Measurements from ENCODE around the gene CLEC2L. TPM values are rescaled to one million over a fixed set of nuclear protein-coding genes. Genes with fewer than 3 reads are reported as not detected.

CLEC2L gene
- total RNA-seq, 1 experiment from 2014 or later: not detected

DNA sequence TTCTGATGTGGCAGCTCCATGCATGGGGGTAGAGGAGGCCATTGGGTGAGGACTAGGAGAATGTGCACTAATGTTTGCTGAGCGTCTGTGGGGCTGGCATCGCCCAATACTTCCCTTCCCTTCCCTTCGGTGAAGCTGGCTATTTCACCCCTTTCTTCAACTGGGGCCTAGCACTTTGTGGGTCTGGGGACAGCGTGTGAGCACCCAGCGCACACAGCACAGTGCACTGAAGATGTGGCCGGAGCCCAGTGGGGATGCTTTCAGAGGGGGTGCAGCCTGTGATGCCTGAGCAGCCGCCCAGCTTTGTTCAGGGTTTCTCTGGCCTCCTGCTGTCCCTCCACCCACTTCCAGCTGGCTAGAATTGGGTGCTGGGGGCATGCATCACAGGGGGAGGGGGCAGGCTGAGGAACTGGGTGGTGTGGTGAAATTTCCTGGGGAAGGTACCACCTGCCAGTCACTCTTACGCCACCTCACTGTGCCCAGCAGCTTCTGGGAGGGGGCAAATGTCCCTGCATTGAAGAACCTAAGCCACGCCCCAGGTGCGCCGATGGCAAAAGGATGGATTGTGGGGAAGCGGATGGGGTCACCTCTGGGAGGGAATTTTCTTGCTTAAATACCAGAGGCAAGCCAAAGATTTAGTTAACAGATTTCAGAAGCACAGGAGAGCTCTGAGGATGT, 45.5 kb downstream of the CLEC2L start:
- POLR2A ChIA-PET: no interaction called here
- H3K4me2 ChIP-seq (ENCODE audit: low read length): no peak overlapping the region
- intact Hi-C loops (cut with micrococcal nuclease): no loop called here
- H3K9ac ChIP-seq (ENCODE audit: low read length): no peak overlapping the region
- RAD21 ChIA-PET (ENCODE audit: low non-redundant PET in 1 of 2, low total read pairs in 2 of 2, uncharacterized antibody in 2 of 2, unreplicated experiment in 2 of 2): no interaction called here
- BruUV-seq (replicated peaks): no TSS peak
- no peaks in the 10 kb centered on the region; a peak in 1 of 4 replicates for H3K36me3 ChIP-seq (ENCODE audit: control insufficient read depth in 1 of 2, insufficient read depth in 2 of 2, low read length in 2 of 2)
- no peak overlapping the region for H3K4me3 ChIP-seq (replicated peaks in 1 of 2; ENCODE audit: low read depth in 1 of 2, low read length in 2 of 2)
- H3K79me2 ChIP-seq (ENCODE audit: insufficient read depth, low read length): no peaks in the 10 kb centered on the region
- no peak overlapping the region for H2AFZ ChIP-seq (ENCODE audit: low read depth, low read length, poor library complexity, severe bottlenecking)
- H3K9me2 ChIP-seq (ENCODE audit: insufficient read depth): no peaks in the 10 kb centered on the region
- no peak for DNase-seq (ENCODE audit: low read depth, low spot score)
- H3K9me3 ChIP-seq (ENCODE audit: control insufficient read depth in 1 of 2, insufficient read depth in 1 of 2, low read depth in 1 of 2, low read length in 2 of 2): no peaks in the 10 kb centered on the region
- ATAC-seq: no peak
- no peaks in the 10 kb centered on the region for H3K27me3 ChIP-seq (ENCODE audit: insufficient read depth, low read length)
- H4K20me1 ChIP-seq (ENCODE audit: insufficient read depth): no peaks in the 10 kb centered on the region
- TF ChIP-seq CEBPB (IDR thresholded peaks at IDR 0.05; ENCODE audit: low read depth): no peak
- TF ChIP-seq, protein P1, sequence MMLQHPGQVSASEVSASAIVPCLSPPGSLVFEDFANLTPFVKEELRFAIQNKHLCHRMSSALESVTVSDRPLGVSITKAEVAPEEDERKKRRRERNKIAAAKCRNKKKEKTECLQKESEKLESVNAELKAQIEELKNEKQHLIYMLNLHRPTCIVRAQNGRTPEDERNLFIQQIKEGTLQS (IDR thresholded peaks at IDR 0.05): no peak
- TF ChIP-seq ZBTB33 (IDR thresholded peaks at IDR 0.05; ENCODE audit: extremely low read depth, insufficient replicate concordance, low read length): no peak
- TF ChIP-seq CBX3 (IDR thresholded peaks at IDR 0.05; ENCODE audit: low read depth): no peak
- TF ChIP-seq ELF1 (IDR thresholded peaks at IDR 0.05; ENCODE audit: borderline replicate concordance, low read depth): no peak
- no peak for TF ChIP-seq CTCF (IDR thresholded peaks at IDR 0.05 in 2 of 3, conservative IDR thresholded peaks at IDR 0.05 in 1 of 3; ENCODE audit: borderline replicate concordance in 1 of 3, insufficient read depth in 1 of 3, low read depth in 2 of 3, low read length in 2 of 3)
- TF ChIP-seq TCF7L2 (IDR thresholded peaks at IDR 0.05; ENCODE audit: borderline replicate concordance, extremely low read depth, insufficient read depth, insufficient read length): no peak
- no peak for TF ChIP-seq REST (IDR thresholded peaks at IDR 0.05; ENCODE audit: low read depth)
- no peak for TF ChIP-seq JUND (IDR thresholded peaks at IDR 0.05)
- no peak for TF ChIP-seq SP1 (IDR thresholded peaks at IDR 0.05; ENCODE audit: low read depth)
- no peak for TF ChIP-seq FOSL1 (IDR thresholded peaks at IDR 0.05; ENCODE audit: low read depth)
- no peak for TF ChIP-seq YY1 (IDR thresholded peaks at IDR 0.05; ENCODE audit: extremely low read depth, insufficient replicate concordance, low read depth, low read length)
- TF ChIP-seq RAD21 (IDR thresholded peaks at IDR 0.05; ENCODE audit: low read depth): no peak
- TF ChIP-seq EGR1 (IDR thresholded peaks at IDR 0.05; ENCODE audit: low read depth): no peak
- TF ChIP-seq ZFX (IDR thresholded peaks at IDR 0.05): no peak
- TF ChIP-seq SIN3A (IDR thresholded peaks at IDR 0.05; ENCODE audit: low read depth): no peak
- no peak for TF ChIP-seq SRF (IDR thresholded peaks at IDR 0.05; ENCODE audit: low read depth)
- H3K4me1 ChIP-seq (ENCODE audit: control insufficient read depth in 1 of 2, insufficient read depth in 2 of 2, low read length in 2 of 2): no peaks in the 10 kb centered on the region
- H3K27ac ChIP-seq (ENCODE audit: low read depth, low read length): no peak overlapping the region
- CTCF ChIA-PET: no interaction called here

All from HCT116 (cell line).